ENCODE results near the gene A4GNT. TPM values are rescaled to one million over a fixed set of nuclear protein-coding genes. Genes with fewer than 3 reads are reported as not detected.

Gene A4GNT
- total and polyA plus RNA-seq, 4 donors = 0.07 to 0.42 (median 0.17) TPM; not detected in 1

DNA sequence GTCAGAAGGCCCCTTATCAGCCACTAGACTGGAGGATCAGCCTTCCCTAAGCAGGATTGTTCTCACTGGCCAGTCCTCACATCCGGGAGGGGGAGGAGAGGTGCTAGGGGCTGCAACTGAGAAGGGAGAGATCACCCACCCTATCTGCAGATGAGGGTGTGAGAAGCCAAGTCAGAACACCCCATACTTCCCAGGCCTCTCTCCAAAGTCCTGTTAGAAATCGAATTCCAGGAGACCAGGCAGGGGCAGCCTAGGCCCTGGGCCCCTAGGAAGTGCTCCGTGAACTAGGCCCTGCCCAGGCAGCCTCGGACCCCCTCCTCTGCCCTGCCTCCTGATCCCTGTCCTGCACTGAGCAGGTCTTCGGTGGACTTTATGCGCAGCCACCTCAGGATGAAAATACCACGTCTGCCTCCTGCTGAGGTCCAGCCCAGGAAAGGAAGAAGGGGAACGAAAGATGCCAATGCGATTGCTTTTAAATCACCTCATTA is 17.7 kb downstream of the A4GNT start:
- WGBS = 42% methylated on average over 9 of the region's 9 CpGs
- peak overlapping the region; percentile 2 to 59 for H3K27ac ChIP-seq (ENCODE audit: low read depth in 1 of 2, low read length in 2 of 2)
- TF ChIP-seq NR2F2 (IDR thresholded peaks at IDR 0.05) = no peak
- TF ChIP-seq, protein P1, sequence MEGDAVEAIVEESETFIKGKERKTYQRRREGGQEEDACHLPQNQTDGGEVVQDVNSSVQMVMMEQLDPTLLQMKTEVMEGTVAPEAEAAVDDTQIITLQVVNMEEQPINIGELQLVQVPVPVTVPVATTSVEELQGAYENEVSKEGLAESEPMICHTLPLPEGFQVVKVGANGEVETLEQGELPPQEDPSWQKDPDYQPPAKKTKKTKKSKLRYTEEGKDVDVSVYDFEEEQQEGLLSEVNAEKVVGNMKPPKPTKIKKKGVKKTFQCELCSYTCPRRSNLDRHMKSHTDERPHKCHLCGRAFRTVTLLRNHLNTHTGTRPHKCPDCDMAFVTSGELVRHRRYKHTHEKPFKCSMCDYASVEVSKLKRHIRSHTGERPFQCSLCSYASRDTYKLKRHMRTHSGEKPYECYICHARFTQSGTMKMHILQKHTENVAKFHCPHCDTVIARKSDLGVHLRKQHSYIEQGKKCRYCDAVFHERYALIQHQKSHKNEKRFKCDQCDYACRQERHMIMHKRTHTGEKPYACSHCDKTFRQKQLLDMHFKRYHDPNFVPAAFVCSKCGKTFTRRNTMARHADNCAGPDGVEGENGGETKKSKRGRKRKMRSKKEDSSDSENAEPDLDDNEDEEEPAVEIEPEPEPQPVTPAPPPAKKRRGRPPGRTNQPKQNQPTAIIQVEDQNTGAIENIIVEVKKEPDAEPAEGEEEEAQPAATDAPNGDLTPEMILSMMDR (IDR thresholded peaks at IDR 0.05; ENCODE audit: low read depth, low read length, missing input control) = no peak
- TF ChIP-seq, protein P2, sequence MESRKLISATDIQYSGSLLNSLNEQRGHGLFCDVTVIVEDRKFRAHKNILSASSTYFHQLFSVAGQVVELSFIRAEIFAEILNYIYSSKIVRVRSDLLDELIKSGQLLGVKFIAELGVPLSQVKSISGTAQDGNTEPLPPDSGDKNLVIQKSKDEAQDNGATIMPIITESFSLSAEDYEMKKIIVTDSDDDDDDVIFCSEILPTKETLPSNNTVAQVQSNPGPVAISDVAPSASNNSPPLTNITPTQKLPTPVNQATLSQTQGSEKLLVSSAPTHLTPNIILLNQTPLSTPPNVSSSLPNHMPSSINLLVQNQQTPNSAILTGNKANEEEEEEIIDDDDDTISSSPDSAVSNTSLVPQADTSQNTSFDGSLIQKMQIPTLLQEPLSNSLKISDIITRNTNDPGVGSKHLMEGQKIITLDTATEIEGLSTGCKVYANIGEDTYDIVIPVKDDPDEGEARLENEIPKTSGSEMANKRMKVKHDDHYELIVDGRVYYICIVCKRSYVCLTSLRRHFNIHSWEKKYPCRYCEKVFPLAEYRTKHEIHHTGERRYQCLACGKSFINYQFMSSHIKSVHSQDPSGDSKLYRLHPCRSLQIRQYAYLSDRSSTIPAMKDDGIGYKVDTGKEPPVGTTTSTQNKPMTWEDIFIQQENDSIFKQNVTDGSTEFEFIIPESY (IDR thresholded peaks at IDR 0.05) = no peak
- no peak for TF ChIP-seq SP1 (IDR thresholded peaks at IDR 0.05)
- TF ChIP-seq TAF1 (conservative IDR thresholded peaks at IDR 0.05) = no peak
- no peaks in the 10 kb centered on the region for H3K36me3 ChIP-seq (ENCODE audit: control insufficient read depth in 4 of 4, insufficient read depth in 3 of 4, low read depth in 1 of 4, low read length in 3 of 4)
- peaks cover 0 to 2% (median 0%) of the 10 kb centered on the region in 4 donors for H3K27me3 ChIP-seq (ENCODE audit: control insufficient read depth in 4 of 4, insufficient read depth in 4 of 4, low read length in 3 of 4)
- H3K4me1 ChIP-seq (ENCODE audit: control insufficient read depth in 4 of 4, insufficient read depth in 4 of 4, low read length in 3 of 4) = peaks cover 0 to 13% (median 6%) of the 10 kb centered on the region in 4 donors
- H3K9me3 ChIP-seq (ENCODE audit: control insufficient read depth in 4 of 4, low read length in 3 of 4) = no peaks in the 10 kb centered on the region
- peak overlapping the region in 1 of 3 donors; percentile 72 for H3K4me3 ChIP-seq (ENCODE audit: low read depth in 1 of 3, low read length in 3 of 3)
- no peak overlapping the region for H3K9ac ChIP-seq (ENCODE audit: low read depth in 1 of 2, low read length in 2 of 2)
- DNase-seq (ENCODE audit: low spot score) = no peak

DNA sequence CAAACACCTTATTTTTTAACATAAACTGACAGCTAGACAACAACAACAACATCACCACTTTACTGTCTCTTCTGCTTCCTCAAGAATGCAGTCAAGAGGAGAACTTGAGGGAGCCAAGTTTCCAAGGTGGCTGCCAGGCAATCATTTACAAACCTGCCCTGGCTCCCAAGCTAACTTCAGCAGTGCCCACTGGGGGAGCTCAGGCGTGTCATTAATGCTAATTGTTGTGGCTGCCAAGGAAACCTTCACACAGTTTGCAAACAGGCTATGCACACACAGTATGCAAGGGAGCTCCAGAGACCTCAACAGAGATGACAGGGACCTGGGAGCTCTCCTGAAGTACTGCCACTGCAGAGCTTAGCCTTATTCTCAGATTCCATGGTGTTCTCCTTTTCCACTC is 18.9 kb downstream of the A4GNT start:
- 79% methylated on average over 1 of the region's 1 CpG for WGBS
- H3K27ac ChIP-seq (ENCODE audit: low read depth in 1 of 2, low read length in 2 of 2) = no peak overlapping the region
- H3K9me3 ChIP-seq (ENCODE audit: control insufficient read depth in 4 of 4, low read length in 3 of 4) = no peaks in the 10 kb centered on the region
- TF ChIP-seq, protein P2 (IDR thresholded peaks at IDR 0.05) = no peak
- no peak for TF ChIP-seq TAF1 (conservative IDR thresholded peaks at IDR 0.05)
- TF ChIP-seq, protein P3, sequence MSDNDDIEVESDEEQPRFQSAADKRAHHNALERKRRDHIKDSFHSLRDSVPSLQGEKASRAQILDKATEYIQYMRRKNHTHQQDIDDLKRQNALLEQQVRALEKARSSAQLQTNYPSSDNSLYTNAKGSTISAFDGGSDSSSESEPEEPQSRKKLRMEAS (IDR thresholded peaks at IDR 0.05) = no peak
- TF ChIP-seq, protein P4, sequence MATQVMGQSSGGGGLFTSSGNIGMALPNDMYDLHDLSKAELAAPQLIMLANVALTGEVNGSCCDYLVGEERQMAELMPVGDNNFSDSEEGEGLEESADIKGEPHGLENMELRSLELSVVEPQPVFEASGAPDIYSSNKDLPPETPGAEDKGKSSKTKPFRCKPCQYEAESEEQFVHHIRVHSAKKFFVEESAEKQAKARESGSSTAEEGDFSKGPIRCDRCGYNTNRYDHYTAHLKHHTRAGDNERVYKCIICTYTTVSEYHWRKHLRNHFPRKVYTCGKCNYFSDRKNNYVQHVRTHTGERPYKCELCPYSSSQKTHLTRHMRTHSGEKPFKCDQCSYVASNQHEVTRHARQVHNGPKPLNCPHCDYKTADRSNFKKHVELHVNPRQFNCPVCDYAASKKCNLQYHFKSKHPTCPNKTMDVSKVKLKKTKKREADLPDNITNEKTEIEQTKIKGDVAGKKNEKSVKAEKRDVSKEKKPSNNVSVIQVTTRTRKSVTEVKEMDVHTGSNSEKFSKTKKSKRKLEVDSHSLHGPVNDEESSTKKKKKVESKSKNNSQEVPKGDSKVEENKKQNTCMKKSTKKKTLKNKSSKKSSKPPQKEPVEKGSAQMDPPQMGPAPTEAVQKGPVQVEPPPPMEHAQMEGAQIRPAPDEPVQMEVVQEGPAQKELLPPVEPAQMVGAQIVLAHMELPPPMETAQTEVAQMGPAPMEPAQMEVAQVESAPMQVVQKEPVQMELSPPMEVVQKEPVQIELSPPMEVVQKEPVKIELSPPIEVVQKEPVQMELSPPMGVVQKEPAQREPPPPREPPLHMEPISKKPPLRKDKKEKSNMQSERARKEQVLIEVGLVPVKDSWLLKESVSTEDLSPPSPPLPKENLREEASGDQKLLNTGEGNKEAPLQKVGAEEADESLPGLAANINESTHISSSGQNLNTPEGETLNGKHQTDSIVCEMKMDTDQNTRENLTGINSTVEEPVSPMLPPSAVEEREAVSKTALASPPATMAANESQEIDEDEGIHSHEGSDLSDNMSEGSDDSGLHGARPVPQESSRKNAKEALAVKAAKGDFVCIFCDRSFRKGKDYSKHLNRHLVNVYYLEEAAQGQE (IDR thresholded peaks at IDR 0.05) = no peak
- no peak for TF ChIP-seq EGR1 (IDR thresholded peaks at IDR 0.05; ENCODE audit: low read depth in 2 of 2)
- TF ChIP-seq YY1 (IDR thresholded peaks at IDR 0.05) = no peak
- no peak for TF ChIP-seq JUND (IDR thresholded peaks at IDR 0.05)
- no peak for TF ChIP-seq RXRA (IDR thresholded peaks at IDR 0.05)
- no peak for TF ChIP-seq GABPA (IDR thresholded peaks at IDR 0.05 in 1 of 2, conservative IDR thresholded peaks at IDR 0.05 in 1 of 2)
- no peak for TF ChIP-seq SP1 (IDR thresholded peaks at IDR 0.05)
- no peak for TF ChIP-seq HNF4A (conservative IDR thresholded peaks at IDR 0.05)
- no peak for TF ChIP-seq NR2F2 (IDR thresholded peaks at IDR 0.05)
- no peak for TF ChIP-seq RAD21 (IDR thresholded peaks at IDR 0.05)
- no peak overlapping the region for H3K9ac ChIP-seq (ENCODE audit: low read depth in 1 of 2, low read length in 2 of 2)
- no peaks in the 10 kb centered on the region for H3K36me3 ChIP-seq (ENCODE audit: control insufficient read depth in 4 of 4, insufficient read depth in 3 of 4, low read depth in 1 of 4, low read length in 3 of 4)
- no peak for DNase-seq (ENCODE audit: low spot score)
- peaks cover 0 to 13% (median 6%) of the 10 kb centered on the region in 4 donors for H3K4me1 ChIP-seq (ENCODE audit: control insufficient read depth in 4 of 4, insufficient read depth in 4 of 4, low read length in 3 of 4)
- peaks cover 0 to 2% (median 0%) of the 10 kb centered on the region in 4 donors for H3K27me3 ChIP-seq (ENCODE audit: control insufficient read depth in 4 of 4, insufficient read depth in 4 of 4, low read length in 3 of 4)
- no peak overlapping the region for H3K4me3 ChIP-seq (ENCODE audit: low read depth in 1 of 3, low read length in 3 of 3)
